Measurements from ENCODE around the gene BCL7A. TPM values are rescaled to one million over a fixed set of nuclear protein-coding genes. Genes with fewer than 3 reads are reported as not detected.

BCL7A gene
- total and polyA plus RNA-seq, 10 of the 15 experiments (the other 5 are each of a cell fraction or from before 2014, with no cell fraction given) = 0.37 to 17.2 (median 11.7) TPM

DNA sequence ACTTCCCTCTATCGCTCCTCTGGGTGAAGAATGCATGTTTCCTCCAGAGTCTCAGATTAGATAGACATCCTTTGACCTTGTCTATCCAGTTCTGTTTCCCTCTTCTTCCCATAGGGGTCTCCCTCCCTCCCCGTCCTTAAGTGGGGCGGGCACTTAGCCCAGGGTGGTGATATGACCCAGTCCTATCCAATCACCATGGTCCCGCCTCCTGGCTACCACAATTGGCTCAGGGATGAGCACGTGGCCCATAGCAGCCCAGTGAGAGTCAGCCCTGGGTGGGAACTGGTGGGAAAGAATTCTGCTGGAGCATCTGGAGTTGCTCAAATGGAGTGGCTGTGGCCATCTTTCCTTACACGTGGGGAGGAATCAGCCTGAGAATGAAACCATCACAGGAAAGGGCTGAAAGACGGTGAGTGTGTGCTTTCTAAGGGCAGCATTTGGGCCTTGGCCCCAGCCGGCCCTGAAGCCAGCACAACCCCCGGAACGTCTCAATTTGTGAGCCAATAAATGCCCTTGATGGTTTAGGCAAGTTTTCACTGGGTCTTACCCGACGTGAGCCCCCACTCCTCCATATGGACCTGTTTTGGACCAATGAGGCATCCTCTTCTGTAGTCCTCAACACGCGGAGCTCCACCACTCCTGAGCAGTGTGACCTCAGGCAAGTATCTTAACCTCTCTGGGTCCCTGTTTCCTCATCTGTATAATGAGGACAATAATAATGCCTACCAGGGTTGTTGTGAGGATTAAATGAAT lies 42.5 kb downstream of the BCL7A start (continued):
- TF ChIP-seq, protein P1, sequence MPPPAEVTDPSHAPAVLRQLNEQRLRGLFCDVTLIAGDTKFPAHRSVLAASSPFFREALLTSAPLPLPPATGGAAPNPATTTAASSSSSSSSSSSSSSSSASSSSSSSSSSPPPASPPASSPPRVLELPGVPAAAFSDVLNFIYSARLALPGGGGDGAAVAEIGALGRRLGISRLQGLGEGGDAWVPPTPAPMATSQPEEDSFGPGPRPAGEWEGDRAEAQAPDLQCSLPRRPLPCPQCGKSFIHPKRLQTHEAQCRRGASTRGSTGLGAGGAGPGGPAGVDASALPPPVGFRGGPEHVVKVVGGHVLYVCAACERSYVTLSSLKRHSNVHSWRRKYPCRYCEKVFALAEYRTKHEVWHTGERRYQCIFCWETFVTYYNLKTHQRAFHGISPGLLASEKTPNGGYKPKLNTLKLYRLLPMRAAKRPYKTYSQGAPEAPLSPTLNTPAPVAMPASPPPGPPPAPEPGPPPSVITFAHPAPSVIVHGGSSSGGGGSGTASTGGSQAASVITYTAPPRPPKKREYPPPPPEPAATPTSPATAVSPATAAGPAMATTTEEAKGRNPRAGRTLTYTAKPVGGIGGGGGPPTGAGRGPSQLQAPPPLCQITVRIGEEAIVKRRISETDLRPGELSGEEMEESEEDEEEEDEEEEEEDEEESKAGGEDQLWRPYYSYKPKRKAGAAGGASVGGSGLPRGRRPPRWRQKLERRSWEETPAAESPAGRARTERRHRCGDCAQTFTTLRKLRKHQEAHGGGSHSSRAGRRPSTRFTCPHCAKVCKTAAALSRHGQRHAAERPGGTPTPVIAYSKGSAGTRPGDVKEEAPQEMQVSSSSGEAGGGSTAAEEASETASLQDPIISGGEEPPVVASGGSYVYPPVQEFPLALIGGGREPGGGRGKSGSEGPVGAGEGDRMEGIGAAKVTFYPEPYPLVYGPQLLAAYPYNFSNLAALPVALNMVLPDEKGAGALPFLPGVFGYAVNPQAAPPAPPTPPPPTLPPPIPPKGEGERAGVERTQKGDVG (CRISPR knock-in tag; IDR thresholded peaks at IDR 0.05) = no peak
- no peak for TF ChIP-seq RCOR1 (conservative IDR thresholded peaks at IDR 0.05; ENCODE audit: low read depth, low read length)
- no peak for TF ChIP-seq SUZ12 (IDR thresholded peaks at IDR 0.05; ENCODE audit: unreplicated experiment)
- TF ChIP-seq MTA3 (IDR thresholded peaks at IDR 0.05; ENCODE audit: borderline replicate concordance, low read length) = no peak
- peak; percentile 89 for TF ChIP-seq RAD51 (IDR thresholded peaks at IDR 0.05)
- TF ChIP-seq TAF1 (IDR thresholded peaks at IDR 0.05; ENCODE audit: borderline replicate concordance, low read depth, low read length) = no peak
- TF ChIP-seq, protein P2, sequence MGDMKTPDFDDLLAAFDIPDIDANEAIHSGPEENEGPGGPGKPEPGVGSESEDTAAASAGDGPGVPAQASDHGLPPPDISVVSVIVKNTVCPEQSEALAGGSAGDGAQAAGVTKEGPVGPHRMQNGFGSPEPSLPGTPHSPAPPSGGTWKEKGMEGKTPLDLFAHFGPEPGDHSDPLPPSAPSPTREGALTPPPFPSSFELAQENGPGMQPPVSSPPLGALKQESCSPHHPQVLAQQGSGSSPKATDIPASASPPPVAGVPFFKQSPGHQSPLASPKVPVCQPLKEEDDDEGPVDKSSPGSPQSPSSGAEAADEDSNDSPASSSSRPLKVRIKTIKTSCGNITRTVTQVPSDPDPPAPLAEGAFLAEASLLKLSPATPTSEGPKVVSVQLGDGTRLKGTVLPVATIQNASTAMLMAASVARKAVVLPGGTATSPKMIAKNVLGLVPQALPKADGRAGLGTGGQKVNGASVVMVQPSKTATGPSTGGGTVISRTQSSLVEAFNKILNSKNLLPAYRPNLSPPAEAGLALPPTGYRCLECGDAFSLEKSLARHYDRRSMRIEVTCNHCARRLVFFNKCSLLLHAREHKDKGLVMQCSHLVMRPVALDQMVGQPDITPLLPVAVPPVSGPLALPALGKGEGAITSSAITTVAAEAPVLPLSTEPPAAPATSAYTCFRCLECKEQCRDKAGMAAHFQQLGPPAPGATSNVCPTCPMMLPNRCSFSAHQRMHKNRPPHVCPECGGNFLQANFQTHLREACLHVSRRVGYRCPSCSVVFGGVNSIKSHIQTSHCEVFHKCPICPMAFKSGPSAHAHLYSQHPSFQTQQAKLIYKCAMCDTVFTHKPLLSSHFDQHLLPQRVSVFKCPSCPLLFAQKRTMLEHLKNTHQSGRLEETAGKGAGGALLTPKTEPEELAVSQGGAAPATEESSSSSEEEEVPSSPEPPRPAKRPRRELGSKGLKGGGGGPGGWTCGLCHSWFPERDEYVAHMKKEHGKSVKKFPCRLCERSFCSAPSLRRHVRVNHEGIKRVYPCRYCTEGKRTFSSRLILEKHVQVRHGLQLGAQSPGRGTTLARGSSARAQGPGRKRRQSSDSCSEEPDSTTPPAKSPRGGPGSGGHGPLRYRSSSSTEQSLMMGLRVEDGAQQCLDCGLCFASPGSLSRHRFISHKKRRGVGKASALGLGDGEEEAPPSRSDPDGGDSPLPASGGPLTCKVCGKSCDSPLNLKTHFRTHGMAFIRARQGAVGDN (IDR thresholded peaks at IDR 0.05) = 0 out of 2 replicates have a peak, but pooled peaks have one; percentile 42
- peak; percentile 94 for TF ChIP-seq NFYB (IDR thresholded peaks at IDR 0.05; ENCODE audit: insufficient read depth, low read depth, low read length)
- TF ChIP-seq NFYA (IDR thresholded peaks at IDR 0.05; ENCODE audit: borderline replicate concordance, low read depth, low read length) = peak; percentile 25; the same call in 1 of the 2 replicates
- TF ChIP-seq RAD21 (IDR thresholded peaks at IDR 0.05; ENCODE audit: insufficient read depth, low read depth, low read length) = peak; percentile 44; the same call in 1 of the 2 replicates
- peak; percentile 56; the same call in 1 of the 2 replicates for TF ChIP-seq YY1 (IDR thresholded peaks at IDR 0.05; ENCODE audit: low read depth, low read length)
- 0 out of 2 replicates have a peak, but pooled peaks have one; percentile 2 for TF ChIP-seq SMC3 (IDR thresholded peaks at IDR 0.05; ENCODE audit: borderline replicate concordance, low read length)
- TF ChIP-seq, protein P3, sequence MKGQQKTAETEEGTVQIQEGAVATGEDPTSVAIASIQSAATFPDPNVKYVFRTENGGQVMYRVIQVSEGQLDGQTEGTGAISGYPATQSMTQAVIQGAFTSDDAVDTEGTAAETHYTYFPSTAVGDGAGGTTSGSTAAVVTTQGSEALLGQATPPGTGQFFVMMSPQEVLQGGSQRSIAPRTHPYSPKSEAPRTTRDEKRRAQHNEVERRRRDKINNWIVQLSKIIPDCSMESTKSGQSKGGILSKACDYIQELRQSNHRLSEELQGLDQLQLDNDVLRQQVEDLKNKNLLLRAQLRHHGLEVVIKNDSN (IDR thresholded peaks at IDR 0.05; ENCODE audit: borderline replicate concordance, extremely low read length, insufficient read depth, low read depth, low read length) = peak; percentile 91
- TF ChIP-seq, protein P4, sequence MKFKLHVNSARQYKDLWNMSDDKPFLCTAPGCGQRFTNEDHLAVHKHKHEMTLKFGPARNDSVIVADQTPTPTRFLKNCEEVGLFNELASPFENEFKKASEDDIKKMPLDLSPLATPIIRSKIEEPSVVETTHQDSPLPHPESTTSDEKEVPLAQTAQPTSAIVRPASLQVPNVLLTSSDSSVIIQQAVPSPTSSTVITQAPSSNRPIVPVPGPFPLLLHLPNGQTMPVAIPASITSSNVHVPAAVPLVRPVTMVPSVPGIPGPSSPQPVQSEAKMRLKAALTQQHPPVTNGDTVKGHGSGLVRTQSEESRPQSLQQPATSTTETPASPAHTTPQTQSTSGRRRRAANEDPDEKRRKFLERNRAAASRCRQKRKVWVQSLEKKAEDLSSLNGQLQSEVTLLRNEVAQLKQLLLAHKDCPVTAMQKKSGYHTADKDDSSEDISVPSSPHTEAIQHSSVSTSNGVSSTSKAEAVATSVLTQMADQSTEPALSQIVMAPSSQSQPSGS (IDR thresholded peaks at IDR 0.05; ENCODE audit: low read length) = no peak
- TF ChIP-seq, protein P5, sequence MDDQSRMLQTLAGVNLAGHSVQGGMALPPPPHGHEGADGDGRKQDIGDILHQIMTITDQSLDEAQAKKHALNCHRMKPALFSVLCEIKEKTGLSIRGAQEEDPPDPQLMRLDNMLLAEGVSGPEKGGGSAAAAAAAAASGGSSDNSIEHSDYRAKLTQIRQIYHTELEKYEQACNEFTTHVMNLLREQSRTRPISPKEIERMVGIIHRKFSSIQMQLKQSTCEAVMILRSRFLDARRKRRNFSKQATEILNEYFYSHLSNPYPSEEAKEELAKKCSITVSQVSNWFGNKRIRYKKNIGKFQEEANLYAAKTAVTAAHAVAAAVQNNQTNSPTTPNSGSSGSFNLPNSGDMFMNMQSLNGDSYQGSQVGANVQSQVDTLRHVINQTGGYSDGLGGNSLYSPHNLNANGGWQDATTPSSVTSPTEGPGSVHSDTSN (IDR thresholded peaks at IDR 0.05; ENCODE audit: insufficient replicate concordance, low read depth, low read length) = peak; percentile 47

Data from GM12878 (cell line).